ENCODE data around the gene LYSMD4. TPM values are rescaled to one million over a fixed set of nuclear protein-coding genes. Genes with fewer than 3 reads are reported as not detected.

The LYSMD4 gene
- total RNA-seq, 2 donors from 2014 or later, result 3.7 to 4.2 TPM

GRCh38 chr15:99704444-99704838, 28.8 kb downstream of the LYSMD4 start:
- Mint-ChIP-seq H3K4me3 (no peak overlapping the region), H3K9me3 (no peaks in the 10 kb centered on the region), H3K27me3 (no peaks in the 10 kb centered on the region), H3K36me3 (ENCODE audit: low read depth) (peaks cover 7% of the 10 kb centered on the region), H3K4me1 (peaks cover 10% of the 10 kb centered on the region), H3K27ac (no peak overlapping the region)
- peak; percentile 76 for ATAC-seq (replicated peaks)

- Mint-ChIP-seq H3K36me3 (ENCODE audit: low read depth) (peaks cover 1% of the 10 kb centered on the region), H3K4me3 (no peak overlapping the region), H3K27me3 (no peaks in the 10 kb centered on the region), H3K9me3 (no peaks in the 10 kb centered on the region), H3K4me1 (peaks cover 10% of the 10 kb centered on the region), H3K27ac (peak overlapping the region; percentile 36)
- peak; percentile 47 for ATAC-seq (replicated peaks)
Measured at GRCh38 chr15:99703603-99704443, 29.4 kb downstream of the LYSMD4 start.

DNA sequence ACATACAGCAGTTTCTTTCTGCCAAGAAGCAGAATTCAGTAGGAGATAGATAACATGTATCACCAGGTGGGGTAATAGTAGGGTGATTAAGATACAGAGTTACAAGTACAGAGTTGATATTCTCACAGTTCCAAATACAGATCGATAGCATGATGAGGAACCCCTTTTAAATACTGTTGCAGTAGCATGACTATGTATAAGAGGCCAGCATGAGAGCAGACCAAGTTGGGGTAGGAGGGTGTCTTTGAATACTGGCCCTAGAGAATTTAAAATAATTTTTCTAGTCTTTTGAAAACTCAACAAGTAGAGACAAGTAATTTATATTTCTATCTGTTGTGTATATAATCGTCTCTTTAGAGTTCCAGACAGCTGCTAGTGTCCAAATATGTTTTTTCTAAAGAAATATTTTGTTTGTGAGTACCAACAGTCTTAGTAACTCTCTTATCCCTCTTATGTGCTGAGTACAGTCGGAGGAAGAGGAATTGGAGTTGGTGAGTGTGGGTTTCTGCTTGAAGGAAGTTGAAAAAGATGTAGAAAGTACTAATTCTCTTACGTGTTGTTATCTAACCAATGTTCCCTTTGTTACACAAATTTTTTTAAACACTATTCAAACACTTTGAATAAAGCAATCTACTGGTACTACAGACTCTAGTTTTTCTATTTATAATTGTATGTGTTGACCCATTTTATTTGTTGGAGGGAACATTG, 30.2 kb downstream of the LYSMD4 start:
- H3K9me3 Mint-ChIP-seq, result no peaks in the 10 kb centered on the region
- no peak for ATAC-seq (replicated peaks)
- H3K27ac Mint-ChIP-seq, result peak overlapping the region; percentile 36
- no peaks in the 10 kb centered on the region for H3K27me3 Mint-ChIP-seq
- H3K36me3 Mint-ChIP-seq (ENCODE audit: low read depth), result no peaks in the 10 kb centered on the region
- H3K4me1 Mint-ChIP-seq, result peaks cover 9% of the 10 kb centered on the region
- no peak overlapping the region for H3K4me3 Mint-ChIP-seq

DNA sequence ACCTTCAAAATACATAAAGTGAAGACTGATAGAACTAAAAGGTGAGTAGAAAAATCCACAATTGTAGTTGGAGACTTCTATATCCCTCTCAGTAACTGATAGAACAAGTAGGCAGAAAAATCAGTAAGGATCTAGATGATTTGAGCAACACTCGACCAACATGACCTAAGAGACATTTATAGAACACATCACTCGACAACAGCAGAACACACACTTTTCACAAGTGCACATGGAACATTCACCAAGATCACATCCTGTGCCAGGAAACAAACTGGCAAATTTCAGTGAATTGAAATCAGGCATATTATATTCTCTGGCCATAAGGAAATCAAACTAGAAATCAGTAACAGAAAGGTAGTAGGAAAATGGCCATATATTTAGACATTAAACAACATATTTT, 37.1 kb downstream of the LYSMD4 start:
- H3K27ac Mint-ChIP-seq, result no peak overlapping the region
- no peak overlapping the region for H3K4me3 Mint-ChIP-seq
- H3K4me1 Mint-ChIP-seq, result no peaks in the 10 kb centered on the region
- no peaks in the 10 kb centered on the region for H3K27me3 Mint-ChIP-seq
- H3K9me3 Mint-ChIP-seq, result no peaks in the 10 kb centered on the region
- ATAC-seq (replicated peaks), result no peak
- peaks cover 50% of the 10 kb centered on the region for H3K36me3 Mint-ChIP-seq (ENCODE audit: low read depth)

- H3K27me3 Mint-ChIP-seq, result no peaks in the 10 kb centered on the region
- no peaks in the 10 kb centered on the region for H3K4me1 Mint-ChIP-seq
- H3K4me3 Mint-ChIP-seq, result no peak overlapping the region
- H3K36me3 Mint-ChIP-seq (ENCODE audit: low read depth), result peaks cover 70% of the 10 kb centered on the region
- no peaks in the 10 kb centered on the region for H3K9me3 Mint-ChIP-seq
- H3K27ac Mint-ChIP-seq, result no peak overlapping the region
- ATAC-seq (replicated peaks), result no peak
Measured at GRCh38 chr15:99692825-99693224, 40.4 kb downstream of the LYSMD4 start.

- Mint-ChIP-seq H3K36me3 (ENCODE audit: low read depth) (peaks cover 52% of the 10 kb centered on the region), H3K4me3 (no peak overlapping the region), H3K4me1 (peaks cover 4% of the 10 kb centered on the region), H3K27me3 (no peaks in the 10 kb centered on the region), H3K27ac (no peak overlapping the region), H3K9me3 (no peaks in the 10 kb centered on the region)
- no peak for ATAC-seq (replicated peaks)
Measured at GRCh38 chr15:99686290-99686689, 46.9 kb downstream of the LYSMD4 start.

DNA sequence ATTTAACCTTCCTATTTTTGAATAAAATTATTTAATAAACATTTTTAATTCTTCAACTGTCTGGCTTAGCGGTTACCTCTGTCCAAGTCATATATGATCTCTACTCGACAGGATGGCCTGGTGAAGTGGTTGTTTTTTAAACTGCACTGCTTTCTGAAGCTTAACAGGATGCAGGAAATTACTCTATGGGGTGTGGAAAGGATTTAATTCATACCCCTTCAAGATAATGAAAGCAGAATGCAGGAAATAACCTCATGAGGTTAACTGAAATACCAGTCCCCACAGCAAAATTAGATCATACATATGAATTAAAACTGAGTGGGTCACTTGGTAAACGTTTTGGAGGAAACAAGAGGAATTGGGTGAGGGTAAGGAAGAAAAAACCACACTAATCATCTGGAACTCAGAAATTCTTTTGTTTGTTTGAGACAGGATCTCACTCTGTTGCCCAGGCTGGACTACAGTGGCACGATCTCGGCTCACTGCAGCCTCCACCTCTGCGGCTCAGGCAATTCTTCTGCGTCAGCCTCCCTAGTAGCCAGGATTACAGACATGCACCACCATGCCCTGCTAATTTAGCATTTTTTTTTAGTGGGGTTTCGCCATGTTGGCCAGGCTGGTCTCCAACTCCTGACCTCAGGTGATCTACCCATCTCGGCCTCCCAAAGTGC, 50.1 kb downstream of the LYSMD4 start:
- H3K27ac Mint-ChIP-seq, result peak overlapping the region; percentile 10
- H3K9me3 Mint-ChIP-seq, result no peaks in the 10 kb centered on the region
- H3K36me3 Mint-ChIP-seq (ENCODE audit: low read depth), result peaks cover 37% of the 10 kb centered on the region
- peak; percentile 35 for ATAC-seq (replicated peaks)
- no peak overlapping the region for H3K4me3 Mint-ChIP-seq
- no peaks in the 10 kb centered on the region for H3K27me3 Mint-ChIP-seq
- H3K4me1 Mint-ChIP-seq, result peaks cover 4% of the 10 kb centered on the region

- Mint-ChIP-seq H3K9me3 (no peaks in the 10 kb centered on the region), H3K4me3 (no peak overlapping the region), H3K27ac (no peak overlapping the region), H3K27me3 (no peaks in the 10 kb centered on the region), H3K4me1 (peaks cover 4% of the 10 kb centered on the region), H3K36me3 (ENCODE audit: low read depth) (peaks cover 41% of the 10 kb centered on the region)
- ATAC-seq (replicated peaks), result no peak
Measured at GRCh38 chr15:99682455-99682854, 50.8 kb downstream of the LYSMD4 start.

DNA sequence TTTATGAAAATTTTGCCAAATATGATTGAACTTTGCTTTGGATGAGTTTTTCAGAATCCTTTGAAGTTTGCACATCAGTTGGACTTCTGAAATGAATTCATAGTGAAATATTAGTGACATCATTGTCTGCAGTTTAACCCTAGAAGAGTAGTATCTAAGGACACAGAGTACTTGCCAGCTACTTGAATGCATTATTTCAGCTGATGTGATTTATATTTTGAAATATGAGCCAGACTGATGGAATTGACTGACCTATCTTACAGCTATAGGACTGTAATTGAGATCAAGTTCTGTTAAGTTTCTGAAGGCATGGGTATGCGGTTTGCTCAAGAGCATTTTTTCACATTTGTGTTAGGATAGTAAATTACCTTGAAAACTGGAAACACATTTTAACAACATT, 51.2 kb downstream of the LYSMD4 start:
- H3K27me3 Mint-ChIP-seq, result no peaks in the 10 kb centered on the region
- no peak overlapping the region for H3K27ac Mint-ChIP-seq
- H3K4me1 Mint-ChIP-seq, result peaks cover 4% of the 10 kb centered on the region
- ATAC-seq (replicated peaks), result no peak
- no peaks in the 10 kb centered on the region for H3K9me3 Mint-ChIP-seq
- H3K4me3 Mint-ChIP-seq, result no peak overlapping the region
- H3K36me3 Mint-ChIP-seq (ENCODE audit: low read depth), result peaks cover 44% of the 10 kb centered on the region

DNA sequence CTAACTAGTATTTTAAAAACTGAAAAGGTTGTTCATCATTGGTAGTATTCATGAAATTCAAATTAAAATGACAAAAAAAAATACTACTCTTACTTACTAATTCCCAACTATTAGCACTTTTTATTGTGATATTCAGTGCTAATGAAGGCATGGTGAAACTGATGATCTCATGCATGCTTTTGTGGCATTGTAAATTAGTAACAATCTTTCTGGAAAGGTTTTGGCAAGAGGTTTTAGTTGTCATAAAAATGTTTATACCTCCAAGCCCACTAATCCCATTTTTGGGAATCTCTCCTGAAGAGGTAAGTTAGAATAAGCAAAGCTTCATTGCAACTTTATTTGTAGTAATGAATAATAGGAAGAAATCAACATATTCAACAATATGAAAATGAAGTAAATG, 53.0 kb downstream of the LYSMD4 start:
- H3K36me3 Mint-ChIP-seq (ENCODE audit: low read depth), result peaks cover 51% of the 10 kb centered on the region
- H3K4me3 Mint-ChIP-seq, result no peak overlapping the region
- H3K9me3 Mint-ChIP-seq, result no peaks in the 10 kb centered on the region
- H3K27ac Mint-ChIP-seq, result no peak overlapping the region
- no peak for ATAC-seq (replicated peaks)
- H3K27me3 Mint-ChIP-seq, result no peaks in the 10 kb centered on the region
- peaks cover 4% of the 10 kb centered on the region for H3K4me1 Mint-ChIP-seq

DNA sequence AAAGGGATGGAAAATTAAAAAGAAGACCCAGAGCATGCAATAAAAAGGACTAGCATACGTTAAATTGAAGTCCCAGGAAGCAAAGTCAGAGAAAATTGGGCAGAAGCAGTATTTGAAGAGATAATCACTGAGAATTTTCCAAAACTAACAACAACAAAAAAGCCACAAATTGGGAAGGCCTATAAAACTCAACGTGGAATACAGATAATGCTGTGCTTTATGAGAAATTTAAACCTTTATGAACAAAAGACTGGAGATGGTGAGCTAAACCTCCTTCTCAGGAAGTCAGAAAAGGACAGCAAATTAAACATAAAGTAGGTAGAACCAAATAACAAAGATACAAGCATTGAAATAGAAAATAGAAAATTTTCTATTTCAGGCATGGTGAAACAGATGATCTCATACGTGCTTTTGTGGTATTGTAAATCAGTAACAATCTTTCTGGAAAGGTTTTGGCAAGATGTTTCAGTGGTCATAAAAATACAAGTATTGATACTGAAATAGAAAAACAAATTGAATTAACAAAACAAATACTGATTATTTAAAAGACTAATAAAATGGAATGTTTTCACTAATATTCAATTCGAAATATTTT, 55.6 kb downstream of the LYSMD4 start:
- H3K4me3 Mint-ChIP-seq, result no peak overlapping the region
- H3K4me1 Mint-ChIP-seq, result no peaks in the 10 kb centered on the region
- peaks cover 58% of the 10 kb centered on the region for H3K36me3 Mint-ChIP-seq (ENCODE audit: low read depth)
- no peak for ATAC-seq (replicated peaks)
- H3K27me3 Mint-ChIP-seq, result no peaks in the 10 kb centered on the region
- no peaks in the 10 kb centered on the region for H3K9me3 Mint-ChIP-seq
- H3K27ac Mint-ChIP-seq, result no peak overlapping the region

Other genes starting within 250 kb of the LYSMD4 start
- 10 to 100 TPM; 15.7 to 18.3 TPM for gene MEF2A, start 167.5 kb downstream of the LYSMD4 start, total RNA-seq